Adrenal gland (tissue), 12 donors: ENCODE data around the gene PUSL1. TPM values are rescaled to one million over a fixed set of nuclear protein-coding genes. Genes with fewer than 3 reads are reported as not detected.
A peak's percentile ranks its signal among the peaks of the same experiment; 100 is the strongest.

Experiments
- DNase-seq, 7 donors: peaks; one replicate each; pipeline ENCODE4 v3.0.0-alpha.2; 2019 to 2020
- H3K27ac ChIP-seq, 5 donors: fragments of 200-600 bp; sonication (generic) in 4 of 5; 1 replicate in 3 of 5; 2 replicates in 2 of 5; pipeline versions ENCODE4 v1.5.1 to v1.8.0; 2016 to 2020; ENCODE audit warnings: mild to moderate bottlenecking in 1 of 5
- H3K27me3 ChIP-seq: fragments of 200-600 bp; 2 replicates; pipeline ENCODE4 v1.8.0; 2021
- H3K36me3 ChIP-seq, 2 donors: fragments of 200-600 bp; replicated peaks in 1 of 2; 1 replicate in 1 of 2; 2 replicates in 1 of 2; pipeline versions ENCODE4 v1.5.1 to v1.8.0; 2018 to 2022
- H3K4me1 ChIP-seq, 2 donors: fragments of 200-600 bp; replicated peaks in 1 of 2; 1 replicate in 1 of 2; 2 replicates in 1 of 2; pipeline versions ENCODE4 v1.5.1 to v1.8.0; 2018 to 2021
- H3K4me3 ChIP-seq, 4 donors: fragments of 200-600 bp; sonication (generic) in 3 of 4; one replicate each; pipeline ENCODE4 v1.5.1; 2016 to 2018
- H3K9me3 ChIP-seq, 3 donors: fragments of 200-600 bp; sonication (generic) in 1 of 3; replicated peaks in 1 of 3; 1 replicate in 2 of 3; 2 replicates in 1 of 3; pipeline versions ENCODE4 v1.5.1 to v1.8.0; 2016 to 2021
- CTCF ChIP-seq, 6 experiments: fragments of 450-650 bp in 4 of 6; fragments of 200-600 bp in 2 of 6; sonication (generic) in 1 of 6; IDR thresholded peaks; 1 replicate in 5 of 6; 2 replicates in 1 of 6; pipeline versions ENCODE4 v1.5.1 to v1.8.0; 2016 to 2021; ENCODE audit warnings: antibody characterized with exemption in 6 of 6, mild to moderate bottlenecking in 2 of 6, moderate library complexity in 1 of 6
- POLR2A ChIP-seq, 2 donors: fragments of 450-650 bp; IDR thresholded peaks; one replicate each; pipeline ENCODE4 v1.6.1; 2017; ENCODE audit warnings: antibody characterized with exemption in 2 of 2, mild to moderate bottlenecking in 2 of 2, moderate library complexity in 1 of 2
- WGBS, 4 donors: extraction: QIAGEN DNeasy Blood & Tissue Kit in 2 of 4; methylation state at CpG; one replicate each; pipeline versions ENCODE4 v1.1.5 to v1.1.7; 2013 to 2017; 5-methylcytosine and 5-hydroxymethylcytosine counted together
- intact Hi-C, 2 donors: fragments of 100-400 bp; cut with DNase I; formaldehyde crosslinking; loops; one replicate each; pipeline versions ENCODE4 v1.14.1 to v1.15.0; 2022 to 2023
- polyA plus RNA-seq, 3 donors: library from polyadenylated mRNA; stranded (reverse); fragments of 200-250 nt in 2 of 3; fragments of 350-450 nt in 1 of 3; fragmentation: Illumina TruSeq in 1 of 3; extraction: RNeasy Lipid Tissue Mini Kit (QIAGEN cat#74804) in 1 of 3; gene quantifications; one replicate each; pipeline ENCODE4 v1.2.3, GENCODE V29; 2013 to 2014
- total RNA-seq, 9 donors: library from RNA; depleted of rRNA in 4 of 9; stranded (reverse); fragments of >200 nt in 4 of 9; fragments of 120-200 nt in 1 of 9; fragmentation: NEBNext Ultra II Directional in 1 of 9; extraction: Animal tissue kit (Norgen Biotek cat#: 25700) in 1 of 9; gene quantifications; one replicate each; pipeline versions ENCODE4 v1.1.0 to v1.2.4, GENCODE V29; 2013 to 2023
- donor health status: healthy with polysubstance abuse.
- donor health status: Bipolar disorder and iron deficiency.
- donor health status: DM: yes; HTN: yes; CAD: no.
- donor health status: DM: no; HTN: no; CAD: no.
- donor health status: DM: no; HTN: no; CAD: no.
- donor health status: DM: yes; HTN: yes; CAD: no.

Gene PUSL1
- total and polyA plus RNA-seq, 12 donors: 2.5 to 43.8 (median 26.1) TPM

GRCh38 chr1:1318777-1319645, 10.6 kb downstream of the PUSL1 start:
- Histone ChIP-seq H3K36me3 (peaks cover 0 to 40% of the 10 kb centered on the region in 2 donors), H3K27me3 (no peaks in the 10 kb centered on the region), H3K4me3 (no peak overlapping the region), H3K27ac (peak overlapping the region in 3 of 5 donors; percentile 26 to 62 (median 60)), H3K4me1 (peaks cover 14 to 30% of the 10 kb centered on the region in 2 donors), H3K9me3 (no peaks in the 10 kb centered on the region)
- no peak for DNase-seq
- intact Hi-C loops: no loop called here
- TF ChIP-seq POLR2A (IDR thresholded peaks at IDR 0.05) (no peak), CTCF (IDR thresholded peaks at IDR 0.05) (no peak)
- WGBS, 4 donors: 88 to 90% (median 88%) methylated on average over 28 to 36 of the region's 36 CpGs

GRCh38 chr1:1319646-1319941, 11.2 kb downstream of the PUSL1 start:
- peaks cover 0 to 34% of the 10 kb centered on the region in 2 donors for H3K36me3 ChIP-seq

GRCh38 chr1:1320666-1321448, 12.5 kb downstream of the PUSL1 start:
- 59 to 79% (median 68%) methylated on average over 10 to 23 of the region's 23 CpGs for WGBS, 4 donors
- peak overlapping the region in 1 of 5 donors; percentile 12 for H3K27ac ChIP-seq

More at GRCh38 chr1:1319646-1319941, 11.2 kb downstream of the PUSL1 start:
- intact Hi-C loops: no loop called here
- no peak for DNase-seq
- H3K27me3 ChIP-seq: no peaks in the 10 kb centered on the region
- H3K4me1 ChIP-seq: peaks cover 14 to 30% of the 10 kb centered on the region in 2 donors
- no peak overlapping the region for H3K27ac ChIP-seq
- no peak overlapping the region for H3K4me3 ChIP-seq
- WGBS, 4 donors: 91 to 95% (median 92%) methylated on average over 11 to 13 of the region's 13 CpGs
- TF ChIP-seq CTCF (IDR thresholded peaks at IDR 0.05) (no peak), POLR2A (IDR thresholded peaks at IDR 0.05) (no peak)
- H3K9me3 ChIP-seq: no peaks in the 10 kb centered on the region

More at GRCh38 chr1:1320666-1321448, 12.5 kb downstream of the PUSL1 start:
- Histone ChIP-seq H3K4me3 (no peak overlapping the region), H3K36me3 (peaks cover 0 to 27% of the 10 kb centered on the region in 2 donors), H3K4me1 (peaks cover 20 to 38% of the 10 kb centered on the region in 2 donors), H3K9me3 (no peaks in the 10 kb centered on the region), H3K27me3 (no peaks in the 10 kb centered on the region)
- intact Hi-C loops: no loop called here
- TF ChIP-seq CTCF (IDR thresholded peaks at IDR 0.05) (no peak), POLR2A (IDR thresholded peaks at IDR 0.05) (no peak)
- no peak for DNase-seq
